Neuronal stem cell (in vitro differentiated cells): ENCODE data around the gene CEBPA.
A peak's percentile ranks its signal among the peaks of the same experiment; 100 is the strongest.

Experiments used
- DNase-seq: peaks from one replicate; pipeline ENCODE4 v3.0.0-alpha.2; 2013; ENCODE audit warnings: low spot score
- H2AFZ ChIP-seq: one replicate; pipeline ENCODE4 v1.6.1; 2013; ENCODE audit warnings: mild to moderate bottlenecking, low read length, inconsistent platforms
- H2AK5ac ChIP-seq: 2 replicates; pipeline ENCODE4 v1.6.1; 2013; ENCODE audit warnings: low read depth, mild to moderate bottlenecking, inconsistent platforms, low read length, moderate library complexity, mixed read lengths
- H2BK120ac ChIP-seq: 2 replicates; pipeline ENCODE4 v1.6.1; 2013; ENCODE audit warnings: low read depth, mild to moderate bottlenecking, inconsistent platforms, low read length, moderate library complexity, mixed read lengths
- H2BK12ac ChIP-seq: one replicate; pipeline ENCODE4 v1.6.1; 2013; ENCODE audit warnings: low read length, inconsistent platforms
- H2BK15ac ChIP-seq: 2 replicates; pipeline ENCODE4 v1.6.1; 2013; ENCODE audit warnings: mild to moderate bottlenecking, low read length, inconsistent platforms, mixed read lengths
- H2BK5ac ChIP-seq: one replicate; pipeline ENCODE4 v1.6.1; 2013; ENCODE audit warnings: inconsistent platforms, mild to moderate bottlenecking, low read length, moderate library complexity
- H3K14ac ChIP-seq: one replicate; pipeline ENCODE4 v1.6.1; 2013; ENCODE audit warnings: low read length, inconsistent platforms
- H3K18ac ChIP-seq: 2 replicates; pipeline ENCODE4 v1.6.1; 2013; ENCODE audit warnings: low read length, inconsistent platforms
- H3K23ac ChIP-seq: 2 replicates; pipeline ENCODE4 v1.6.1; 2013; ENCODE audit warnings: low read depth, mild to moderate bottlenecking, mixed read lengths, low read length, inconsistent platforms; ENCODE audit not compliant: poor library complexity
- H3K27ac ChIP-seq: replicated peaks from 3 replicates; pipeline ENCODE4 v1.5.1; 2013; ENCODE audit warnings: low read length, inconsistent platforms
- H3K27me3 ChIP-seq, 3 experiments: 2 replicates each; pipeline ENCODE4 v1.6.1; 2013; ENCODE audit warnings: low read length in 3 of 3, mild to moderate bottlenecking in 2 of 3, inconsistent platforms in 1 of 3, low read depth in 1 of 3, mixed read lengths in 1 of 3, moderate library complexity in 1 of 3; ENCODE audit not compliant: control insufficient read depth in 3 of 3, insufficient read depth in 3 of 3
- H3K36me3 ChIP-seq, 2 donors: replicated peaks in 1 of 2; 2 replicates each; pipeline ENCODE4 v1.6.1; 2013; ENCODE audit warnings: low read length in 2 of 2; ENCODE audit not compliant: control insufficient read depth in 2 of 2, insufficient read depth in 2 of 2
- H3K4ac ChIP-seq: 2 replicates; pipeline ENCODE4 v1.6.1; 2013; ENCODE audit warnings: inconsistent platforms, mild to moderate bottlenecking, low read length, moderate library complexity
- H3K4me1 ChIP-seq, 2 donors: 1 replicate in 1 of 2; 2 replicates in 1 of 2; pipeline ENCODE4 v1.6.1; 2013; ENCODE audit warnings: low read length in 2 of 2, low read depth in 1 of 2; ENCODE audit not compliant: control insufficient read depth in 2 of 2, insufficient read depth in 1 of 2
- H3K4me2 ChIP-seq: one replicate; pipeline ENCODE4 v1.6.1; 2013; ENCODE audit warnings: mild to moderate bottlenecking, low read length, inconsistent platforms; ENCODE audit not compliant: insufficient read depth, poor library complexity, severe bottlenecking
- H3K4me3 ChIP-seq, 2 donors: 2 replicates each; pipeline ENCODE4 v1.5.1; 2013; ENCODE audit warnings: low read length in 2 of 2, mild to moderate bottlenecking in 2 of 2, inconsistent platforms in 1 of 2, moderate library complexity in 1 of 2
- H3K79me1 ChIP-seq: one replicate; pipeline ENCODE4 v1.6.1; 2013; ENCODE audit warnings: low read depth, mild to moderate bottlenecking, inconsistent platforms, low read length, moderate library complexity
- H3K9ac ChIP-seq: one replicate; pipeline ENCODE4 v1.6.1; 2013; ENCODE audit warnings: mild to moderate bottlenecking, low read depth, low read length, inconsistent platforms; ENCODE audit not compliant: poor library complexity
- H3K9me3 ChIP-seq, 2 donors: replicated peaks in 1 of 2; 2 replicates each; pipeline versions ENCODE3 to v1.6.1; 2013; ENCODE audit warnings: low read length in 2 of 2, mild to moderate bottlenecking in 2 of 2, inconsistent platforms in 1 of 2, low read depth in 1 of 2, mixed read lengths in 1 of 2, moderate library complexity in 1 of 2; ENCODE audit not compliant: control insufficient read depth in 2 of 2, insufficient read depth in 1 of 2
- H4K8ac ChIP-seq: one replicate; pipeline ENCODE4 v1.6.1; 2013; ENCODE audit warnings: low read depth, mild to moderate bottlenecking, inconsistent platforms, low read length, moderate library complexity
- H4K91ac ChIP-seq: one replicate; pipeline ENCODE4 v1.6.1; 2013; ENCODE audit warnings: low read length, low read depth, mild to moderate bottlenecking, inconsistent platforms; ENCODE audit not compliant: poor library complexity
- WGBS, 2 donors: extraction: QIAGEN DNeasy Blood & Tissue Kit; methylation state at CpG; one replicate each; pipeline ENCODE4 v1.1.7; 2013; ENCODE audit warnings: missing lambda C conversion rate in 2 of 2, mixed read lengths in 1 of 2; ENCODE audit not compliant: insufficient read length in 2 of 2, insufficient replicate concordance in 1 of 2; ENCODE audit errors: extremely low coverage in 2 of 2; 5-methylcytosine and 5-hydroxymethylcytosine counted together

The CEBPA gene

GRCh38 chr19:33281296-33281926 is 20.9 kb downstream of the CEBPA start:
- H3K14ac ChIP-seq, result peak overlapping the region; percentile 79
- no peak for DNase-seq
- H3K23ac ChIP-seq, result peak overlapping the region; percentile 39
- H3K4me3 ChIP-seq, result no peak overlapping the region
- H2BK5ac ChIP-seq, result no peak overlapping the region
- H2BK120ac ChIP-seq, result no peak overlapping the region
- no peaks in the 10 kb centered on the region for H3K79me1 ChIP-seq
- peaks cover 0 to 27% (median 0%) of the 10 kb centered on the region in 3 experiments for H3K27me3 ChIP-seq
- no CpG with 5 or more reads among the region's 22 CpGs for WGBS, 2 donors
- peak overlapping the region; percentile 15 for H3K9ac ChIP-seq
- H2BK15ac ChIP-seq, result peak overlapping the region; percentile 88
- no peak overlapping the region for H3K4me2 ChIP-seq
- H4K91ac ChIP-seq, result peak overlapping the region; percentile 76
- peaks cover 0 to 1% of the 10 kb centered on the region in 2 donors for H3K9me3 ChIP-seq
- H2AFZ ChIP-seq, result no peak overlapping the region
- peak overlapping the region; percentile 83 for H3K18ac ChIP-seq
- no peaks in the 10 kb centered on the region for H3K36me3 ChIP-seq
- no peak overlapping the region for H3K27ac ChIP-seq
- peak overlapping the region; percentile 71 for H3K4ac ChIP-seq
- H3K4me1 ChIP-seq, result peaks cover 6 to 17% of the 10 kb centered on the region in 2 donors
- H2AK5ac ChIP-seq, result peak overlapping the region; percentile 93
- peak overlapping the region; percentile 88 for H2BK12ac ChIP-seq
- no peak overlapping the region for H4K8ac ChIP-seq

DNA sequence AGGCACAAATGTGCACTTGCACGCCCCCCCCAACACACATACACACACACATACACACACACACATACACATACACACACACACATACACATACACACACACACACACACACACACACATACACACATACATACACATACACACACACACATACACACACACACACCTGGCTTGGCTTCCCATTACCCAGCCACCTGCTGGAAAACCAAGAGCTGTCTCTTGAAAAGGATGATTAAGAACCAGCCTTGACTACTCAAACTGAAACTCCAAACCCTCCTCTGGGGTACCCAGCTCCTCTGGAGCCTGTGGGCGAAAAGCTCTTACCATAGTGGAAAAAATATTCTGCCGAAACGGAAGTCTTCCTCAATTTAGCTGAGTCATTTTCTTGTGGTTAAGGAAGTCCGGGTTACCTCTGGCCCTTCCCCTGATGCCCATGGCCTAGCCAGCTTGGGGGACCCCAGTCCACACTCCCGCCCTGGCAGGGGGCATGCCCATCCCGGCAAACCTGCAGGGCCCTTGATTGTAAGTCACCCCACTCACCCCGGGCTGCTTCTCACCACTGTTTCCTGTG is 21.9 kb downstream of the CEBPA start:
- no peak overlapping the region for H3K9ac ChIP-seq
- H3K14ac ChIP-seq, result peak overlapping the region; percentile 47
- peaks cover 0 to 25% (median 0%) of the 10 kb centered on the region in 3 experiments for H3K27me3 ChIP-seq
- H2BK15ac ChIP-seq, result peak overlapping the region; percentile 88
- no peak overlapping the region for H3K4me2 ChIP-seq
- H3K4ac ChIP-seq, result no peak overlapping the region
- no peaks in the 10 kb centered on the region for H3K79me1 ChIP-seq
- no peak overlapping the region for H3K4me3 ChIP-seq
- no peak overlapping the region for H3K23ac ChIP-seq
- H3K4me1 ChIP-seq, result peaks cover 3 to 21% of the 10 kb centered on the region in 2 donors
- H3K27ac ChIP-seq, result no peak overlapping the region
- peak overlapping the region; percentile 29 for H2BK5ac ChIP-seq
- H2AK5ac ChIP-seq, result peak overlapping the region; percentile 93
- H3K18ac ChIP-seq, result peak overlapping the region; percentile 83
- no CpG with 5 or more reads among the region's 8 CpGs for WGBS, 2 donors
- H2BK12ac ChIP-seq, result peak overlapping the region; percentile 94
- H4K8ac ChIP-seq, result no peak overlapping the region
- H3K9me3 ChIP-seq, result peaks cover 0 to 1% of the 10 kb centered on the region in 2 donors
- DNase-seq, result no peak
- no peak overlapping the region for H4K91ac ChIP-seq
- no peak overlapping the region for H2AFZ ChIP-seq
- H2BK120ac ChIP-seq, result no peak overlapping the region
- no peaks in the 10 kb centered on the region for H3K36me3 ChIP-seq

GRCh38 chr19:33279430-33280350 is 22.6 kb downstream of the CEBPA start:
- Histone ChIP-seq H3K27ac (no peak overlapping the region), H3K4me2 (no peak overlapping the region), H2BK5ac (peak overlapping the region; percentile 29), H3K23ac (no peak overlapping the region), H4K91ac (peak overlapping the region; percentile 93), H3K18ac (peak overlapping the region; percentile 37), H3K27me3 (peaks cover 0 to 18% (median 0%) of the 10 kb centered on the region in 3 experiments), H3K9ac (peak overlapping the region; percentile 27), H3K14ac (peak overlapping the region; percentile 47), H3K4me1 (peaks cover 0 to 21% of the 10 kb centered on the region in 2 donors), H2BK12ac (peak overlapping the region; percentile 94), H3K4me3 (no peak overlapping the region), H3K9me3 (peaks cover 0 to 1% of the 10 kb centered on the region in 2 donors), H2AFZ (no peak overlapping the region), H2BK15ac (peak overlapping the region; percentile 62), H2BK120ac (no peak overlapping the region), H3K36me3 (no peaks in the 10 kb centered on the region), H3K79me1 (no peaks in the 10 kb centered on the region), H2AK5ac (no peak overlapping the region), H4K8ac (no peak overlapping the region), H3K4ac (peak overlapping the region; percentile 44)
- WGBS, 2 donors, result no CpG with 5 or more reads among the region's 17 CpGs
- DNase-seq, result no peak
